HG02678 (cell line): ENCODE data around the gene BMPR2.
"Not testable (repeated sequence)": the region's sequence is repeated elsewhere in the genome, so short reads cannot be mapped to it uniquely, and the experiment has no call there.

Experiments
- ATAC-seq: cut with Tn5 transposase; IDR thresholded peaks from one replicate; pipeline ENCODE4 v1.9.1; 2021; ENCODE audit warnings: mild to moderate bottlenecking, moderate library complexity; ENCODE audit not compliant: unreplicated experiment

BMPR2 gene

GRCh38 chr2:202444000-202444399 lies 67.9 kb downstream of the BMPR2 start:
- no peak for ATAC-seq

GRCh38 chr2:202449344-202449743 lies 73.2 kb downstream of the BMPR2 start:
- ATAC-seq = no peak

- no peak for ATAC-seq
Measured at GRCh38 chr2:202450785-202451184, 74.7 kb downstream of the BMPR2 start.

GRCh38 chr2:202452744-202453143 lies 76.6 kb downstream of the BMPR2 start:
- ATAC-seq = no peak

GRCh38 chr2:202454536-202454935 lies 78.4 kb downstream of the BMPR2 start:
- no peak for ATAC-seq

GRCh38 chr2:202455114-202455513 lies 79.0 kb downstream of the BMPR2 start:
- ATAC-seq = no peak

GRCh38 chr2:202460119-202460518 lies 84.0 kb downstream of the BMPR2 start:
- ATAC-seq = no peak

- ATAC-seq = no peak
Measured at GRCh38 chr2:202479090-202479489, 103.0 kb downstream of the BMPR2 start.

- ATAC-seq = no peak
Measured at GRCh38 chr2:202479610-202480009, 103.5 kb downstream of the BMPR2 start.

GRCh38 chr2:202486351-202486750 lies 110.2 kb downstream of the BMPR2 start:
- no peak for ATAC-seq

- ATAC-seq = no peak
Measured at GRCh38 chr2:202488671-202489070, 112.5 kb downstream of the BMPR2 start.

GRCh38 chr2:202490479-202490878 lies 114.4 kb downstream of the BMPR2 start:
- no peak for ATAC-seq

GRCh38 chr2:202491514-202491913 lies 115.4 kb downstream of the BMPR2 start:
- no peak for ATAC-seq

- ATAC-seq = no peak
Measured at GRCh38 chr2:202494300-202495229, 118.4 kb downstream of the BMPR2 start.

- ATAC-seq = no peak
Measured at GRCh38 chr2:202495230-202495604, 119.1 kb downstream of the BMPR2 start.

GRCh38 chr2:202496835-202497472 lies 120.8 kb downstream of the BMPR2 start:
- ATAC-seq = not testable (repeated sequence)

GRCh38 chr2:202497473-202497866 lies 121.3 kb downstream of the BMPR2 start:
- ATAC-seq = not testable (repeated sequence)

GRCh38 chr2:202499841-202500240 lies 123.7 kb downstream of the BMPR2 start:
- ATAC-seq = not testable (repeated sequence)

- not testable (repeated sequence) for ATAC-seq
Measured at GRCh38 chr2:202503276-202503675, 127.1 kb downstream of the BMPR2 start.

GRCh38 chr2:202508686-202509085 lies 132.6 kb downstream of the BMPR2 start:
- no peak for ATAC-seq

- ATAC-seq = no peak
Measured at GRCh38 chr2:202510911-202511310, 134.8 kb downstream of the BMPR2 start.

GRCh38 chr2:202512176-202512575 lies 136.0 kb downstream of the BMPR2 start:
- ATAC-seq = no peak
